Kidney epithelial cell (primary cell): ENCODE data around the gene LIPA. TPM values are rescaled to one million over a fixed set of nuclear protein-coding genes. Genes with fewer than 3 reads are reported as not detected.

Experiments
- DNase-seq: peaks from one replicate; pipeline ENCODE4 v3.0.0-alpha.2; 2010; ENCODE audit warnings: low read depth
- H3K27me3 ChIP-seq: 2 replicates; pipeline ENCODE4 v1.6.0; 2011; ENCODE audit warnings: low read length; ENCODE audit not compliant: control insufficient read depth, insufficient read depth
- H3K36me3 ChIP-seq: 2 replicates; pipeline ENCODE4 v1.5.1; 2011; ENCODE audit warnings: low read length; ENCODE audit not compliant: control insufficient read depth, insufficient read depth
- H3K4me3 ChIP-seq: 2 replicates; pipeline ENCODE4 v1.5.1; 2011; ENCODE audit warnings: low read depth, mild to moderate bottlenecking, control low read depth, low read length
- CTCF ChIP-seq: IDR thresholded peaks from 2 replicates; pipeline ENCODE4 v1.5.1; 2011; ENCODE audit warnings: mild to moderate bottlenecking, moderate library complexity, low read length, control low read depth, inconsistent platforms; ENCODE audit not compliant: insufficient read depth, poor library complexity, severe bottlenecking
- total RNA-seq: library from RNA; depleted of rRNA; stranded (reverse); fragments of >200 nt; gene quantifications from 2 replicates; pipeline ENCODE4 v1.2.3, GENCODE V29; 2015

Gene LIPA
- total RNA-seq, 1 donor from 2014 or later: 67.6 TPM

- Histone ChIP-seq H3K27me3 (no peaks in the 10 kb centered on the region), H3K36me3 (no peaks in the 10 kb centered on the region), H3K4me3 (no peak overlapping the region)
- no peak for TF ChIP-seq CTCF
- no peak for DNase-seq
Measured at GRCh38 chr10:89281606-89282395, 30.2 kb upstream of the LIPA start.

GRCh38 chr10:89280508-89280907 lies 28.9 kb upstream of the LIPA start:
- no peak for DNase-seq
- no peak for TF ChIP-seq CTCF
- Histone ChIP-seq H3K27me3 (no peaks in the 10 kb centered on the region), H3K4me3 (no peak overlapping the region), H3K36me3 (no peaks in the 10 kb centered on the region)

- H3K36me3 ChIP-seq: no peaks in the 10 kb centered on the region
- H3K4me3 ChIP-seq: no peak overlapping the region
- no peak for TF ChIP-seq CTCF
- DNase-seq: no peak
- H3K27me3 ChIP-seq: no peaks in the 10 kb centered on the region
Measured at GRCh38 chr10:89279421-89279869, 27.9 kb upstream of the LIPA start.

- H3K27me3 ChIP-seq: no peaks in the 10 kb centered on the region
- no peak for TF ChIP-seq CTCF
- H3K36me3 ChIP-seq: no peaks in the 10 kb centered on the region
- DNase-seq: no peak
- H3K4me3 ChIP-seq: no peak overlapping the region
Measured at GRCh38 chr10:89278900-89279392, 27.4 kb upstream of the LIPA start.

- no peaks in the 10 kb centered on the region for H3K36me3 ChIP-seq
- H3K27me3 ChIP-seq: no peaks in the 10 kb centered on the region
- no peak for TF ChIP-seq CTCF
- no peak overlapping the region for H3K4me3 ChIP-seq
- peak; percentile 96 for DNase-seq
Measured at GRCh38 chr10:89278034-89278535, 26.5 kb upstream of the LIPA start.
